Fibroblast of lung (primary cell): ENCODE data around the gene DGCR8.

Source experiments
- EZH2 ChIP-seq: IDR thresholded peaks from 2 replicates; pipeline ENCODE4 v1.5.1; 2012; ENCODE audit warnings: low read length, control low read depth, mild to moderate bottlenecking; ENCODE audit errors: missing control alignments
- TF ChIP-seq, protein P1 (sequence below), 2 donors: IDR thresholded peaks in 1 of 2; conservative IDR thresholded peaks in 1 of 2; 1 replicate in 1 of 2; 2 replicates in 1 of 2; pipeline ENCODE4 v1.5.1; 2011 to 2012; ENCODE audit warnings: low read length in 2 of 2, control low read depth in 1 of 2, inconsistent platforms in 1 of 2, low read depth in 1 of 2, mild to moderate bottlenecking in 1 of 2

DNA sequence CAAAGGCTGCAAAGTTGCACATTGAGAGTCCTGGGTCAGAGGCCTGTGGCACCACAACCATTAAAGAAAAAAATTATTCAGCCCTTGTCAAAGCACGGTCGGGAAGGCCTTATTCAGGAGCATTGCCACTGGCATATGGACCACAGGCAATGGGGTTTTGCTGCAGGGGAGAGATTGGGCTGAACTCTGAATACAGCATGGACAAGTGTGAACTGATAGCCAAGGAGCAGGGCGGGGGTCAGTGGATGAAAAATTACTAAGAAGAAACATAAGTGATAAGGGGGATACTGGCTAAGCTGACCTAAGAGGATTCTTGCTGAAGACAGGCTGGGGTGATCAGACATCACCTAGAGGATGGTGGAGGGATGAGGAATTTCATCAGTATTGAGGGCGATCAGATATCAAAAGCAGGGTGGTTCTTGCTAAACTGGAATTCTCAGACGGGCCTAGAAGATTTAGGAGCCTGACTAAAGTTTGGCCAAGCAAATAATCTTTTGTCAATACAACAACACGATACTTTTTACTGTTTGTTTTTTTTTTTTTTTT is 3.3 kb upstream of the DGCR8 start:
- TF ChIP-seq, protein P1, sequence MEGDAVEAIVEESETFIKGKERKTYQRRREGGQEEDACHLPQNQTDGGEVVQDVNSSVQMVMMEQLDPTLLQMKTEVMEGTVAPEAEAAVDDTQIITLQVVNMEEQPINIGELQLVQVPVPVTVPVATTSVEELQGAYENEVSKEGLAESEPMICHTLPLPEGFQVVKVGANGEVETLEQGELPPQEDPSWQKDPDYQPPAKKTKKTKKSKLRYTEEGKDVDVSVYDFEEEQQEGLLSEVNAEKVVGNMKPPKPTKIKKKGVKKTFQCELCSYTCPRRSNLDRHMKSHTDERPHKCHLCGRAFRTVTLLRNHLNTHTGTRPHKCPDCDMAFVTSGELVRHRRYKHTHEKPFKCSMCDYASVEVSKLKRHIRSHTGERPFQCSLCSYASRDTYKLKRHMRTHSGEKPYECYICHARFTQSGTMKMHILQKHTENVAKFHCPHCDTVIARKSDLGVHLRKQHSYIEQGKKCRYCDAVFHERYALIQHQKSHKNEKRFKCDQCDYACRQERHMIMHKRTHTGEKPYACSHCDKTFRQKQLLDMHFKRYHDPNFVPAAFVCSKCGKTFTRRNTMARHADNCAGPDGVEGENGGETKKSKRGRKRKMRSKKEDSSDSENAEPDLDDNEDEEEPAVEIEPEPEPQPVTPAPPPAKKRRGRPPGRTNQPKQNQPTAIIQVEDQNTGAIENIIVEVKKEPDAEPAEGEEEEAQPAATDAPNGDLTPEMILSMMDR (conservative IDR thresholded peaks at IDR 0.05 in 1 of 2, IDR thresholded peaks at IDR 0.05 in 1 of 2; ENCODE audit: low read depth in 1 of 2, low read length in 2 of 2) = no peak
- no peak for TF ChIP-seq EZH2
